HG03196 (cell line): ENCODE results near the gene CTRB1.
A peak's percentile ranks its signal among the peaks of the same experiment; 100 is the strongest.

Experiments used
- ATAC-seq: cut with Tn5 transposase; IDR thresholded peaks from one replicate; pipeline ENCODE4 v1.9.1; 2021; ENCODE audit not compliant: unreplicated experiment

CTRB1 gene

DNA sequence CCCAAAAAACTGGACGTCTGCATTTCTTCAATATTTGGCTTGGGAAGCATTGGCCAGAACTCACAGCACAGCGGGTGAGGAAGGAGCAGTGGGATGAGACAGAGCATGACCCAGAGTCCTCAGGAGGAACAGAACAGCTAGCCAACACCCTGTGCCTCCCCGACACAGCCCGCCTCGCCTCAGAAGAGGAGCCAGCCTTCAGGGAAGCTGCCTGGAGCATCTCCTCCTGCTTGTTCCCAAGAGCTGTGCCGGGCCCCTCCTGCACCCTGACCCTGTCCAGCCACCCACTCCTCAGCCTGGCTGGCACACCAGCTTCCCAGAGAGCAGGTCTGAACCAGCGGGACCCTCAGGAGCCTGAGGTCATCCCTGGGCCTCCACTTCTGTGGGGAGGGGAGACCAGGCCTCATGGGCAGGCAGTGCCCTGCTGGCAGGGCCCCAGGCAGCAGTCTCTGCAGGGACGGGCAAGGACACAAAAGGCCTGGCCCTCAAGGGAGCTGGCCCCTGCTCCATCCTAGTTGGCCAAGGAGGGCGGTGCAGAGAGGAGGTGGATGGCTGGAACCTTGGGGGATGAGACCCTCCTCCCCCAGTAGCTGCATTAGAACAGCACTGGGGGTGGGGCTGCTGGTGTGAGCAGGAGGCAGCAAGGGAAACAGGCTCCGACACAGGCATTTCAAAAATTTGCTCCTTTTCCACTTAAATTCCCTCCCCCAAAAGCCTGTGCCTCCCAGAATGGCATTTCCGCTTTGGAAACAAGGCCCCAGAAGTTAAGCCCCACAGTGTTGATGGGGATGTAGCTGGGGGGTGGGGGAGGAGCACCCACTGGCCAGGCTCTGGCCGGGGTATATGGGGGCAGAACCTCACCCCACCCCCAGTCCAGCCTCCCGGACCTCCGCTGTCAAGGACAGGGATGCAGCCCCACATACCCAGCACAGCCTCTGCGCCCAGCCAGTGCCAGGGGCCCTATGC is 34.4 kb downstream of the CTRB1 start:
- ATAC-seq: no peak

DNA sequence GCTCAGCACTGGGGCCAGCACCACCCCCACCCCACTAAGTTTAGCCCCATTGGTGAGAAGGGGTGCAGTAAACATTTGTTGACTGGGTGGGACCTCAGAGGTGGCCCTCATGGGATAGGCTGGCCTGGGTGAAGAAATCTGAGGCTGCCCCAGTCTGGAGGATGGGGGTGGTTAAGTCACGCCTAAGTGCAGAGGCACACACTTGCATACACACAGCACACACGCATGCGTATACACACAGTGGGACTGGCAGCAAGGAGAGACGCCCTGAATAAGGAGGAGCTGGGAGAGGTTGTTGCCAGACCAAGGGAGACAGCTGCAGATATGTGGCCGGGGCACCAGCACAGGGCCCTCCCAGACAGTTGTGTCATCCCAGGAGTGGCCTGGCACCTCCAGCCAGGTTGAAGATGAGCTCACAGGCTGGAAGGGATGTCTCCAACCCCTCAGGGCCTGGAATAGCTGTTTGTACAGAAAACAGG is 35.6 kb downstream of the CTRB1 start:
- no peak for ATAC-seq

DNA sequence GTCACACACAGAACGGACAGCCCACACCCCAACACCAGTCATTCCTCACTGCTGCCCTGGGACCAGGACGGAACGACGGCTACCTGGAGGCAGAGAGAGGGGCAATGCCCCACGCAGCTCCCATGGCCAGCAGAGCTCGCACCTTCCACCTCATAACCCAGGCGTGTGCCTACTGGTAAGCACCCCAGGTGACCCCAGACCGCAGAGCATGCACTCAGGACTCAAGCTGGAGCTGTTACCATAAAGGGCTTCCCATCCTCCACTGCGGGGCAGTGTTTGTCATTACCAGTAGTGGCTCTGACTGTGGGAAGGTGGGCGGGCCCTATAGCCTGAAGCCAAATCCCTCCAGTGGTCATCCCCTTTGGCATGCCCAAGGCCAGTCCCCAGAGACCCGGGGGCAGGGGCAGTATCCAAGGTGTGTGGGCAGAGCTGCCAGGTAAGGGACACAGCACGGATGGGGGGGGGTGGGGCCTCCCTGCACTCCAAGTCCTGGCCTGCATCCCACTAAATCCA is 37.3 kb downstream of the CTRB1 start:
- ATAC-seq: no peak

DNA sequence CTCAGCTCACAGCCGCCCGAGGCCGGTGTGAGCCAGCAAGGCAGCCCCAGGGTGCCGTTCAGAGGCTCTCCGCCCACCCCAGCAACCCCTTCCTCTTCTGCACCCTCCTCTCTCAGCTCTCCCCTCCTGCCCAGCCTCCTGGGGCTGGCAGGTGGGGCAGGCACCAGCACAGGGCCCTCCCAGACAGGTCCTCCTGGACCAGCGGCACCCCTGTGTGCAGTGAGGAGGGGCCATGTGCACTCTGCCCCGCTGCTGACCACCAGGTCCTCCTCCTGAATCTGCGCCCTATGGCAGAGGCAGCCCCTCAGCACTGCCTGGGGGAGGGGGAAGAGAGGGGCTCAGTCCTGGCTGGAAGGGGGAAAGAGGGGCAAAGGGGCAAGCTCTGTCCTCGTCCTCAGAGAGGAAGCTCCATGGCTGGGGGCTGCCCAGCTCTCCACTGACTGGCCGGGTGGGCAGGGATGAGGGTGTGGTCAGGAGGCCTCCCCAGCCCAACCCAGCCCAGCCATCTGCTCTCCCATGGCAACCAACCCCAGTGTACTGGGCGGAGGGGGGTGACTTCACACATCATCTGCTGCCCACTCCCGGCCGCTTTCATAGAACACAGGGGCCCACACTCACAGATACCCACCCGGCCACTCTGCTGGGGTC is 38.0 kb downstream of the CTRB1 start:
- ATAC-seq: no peak

DNA sequence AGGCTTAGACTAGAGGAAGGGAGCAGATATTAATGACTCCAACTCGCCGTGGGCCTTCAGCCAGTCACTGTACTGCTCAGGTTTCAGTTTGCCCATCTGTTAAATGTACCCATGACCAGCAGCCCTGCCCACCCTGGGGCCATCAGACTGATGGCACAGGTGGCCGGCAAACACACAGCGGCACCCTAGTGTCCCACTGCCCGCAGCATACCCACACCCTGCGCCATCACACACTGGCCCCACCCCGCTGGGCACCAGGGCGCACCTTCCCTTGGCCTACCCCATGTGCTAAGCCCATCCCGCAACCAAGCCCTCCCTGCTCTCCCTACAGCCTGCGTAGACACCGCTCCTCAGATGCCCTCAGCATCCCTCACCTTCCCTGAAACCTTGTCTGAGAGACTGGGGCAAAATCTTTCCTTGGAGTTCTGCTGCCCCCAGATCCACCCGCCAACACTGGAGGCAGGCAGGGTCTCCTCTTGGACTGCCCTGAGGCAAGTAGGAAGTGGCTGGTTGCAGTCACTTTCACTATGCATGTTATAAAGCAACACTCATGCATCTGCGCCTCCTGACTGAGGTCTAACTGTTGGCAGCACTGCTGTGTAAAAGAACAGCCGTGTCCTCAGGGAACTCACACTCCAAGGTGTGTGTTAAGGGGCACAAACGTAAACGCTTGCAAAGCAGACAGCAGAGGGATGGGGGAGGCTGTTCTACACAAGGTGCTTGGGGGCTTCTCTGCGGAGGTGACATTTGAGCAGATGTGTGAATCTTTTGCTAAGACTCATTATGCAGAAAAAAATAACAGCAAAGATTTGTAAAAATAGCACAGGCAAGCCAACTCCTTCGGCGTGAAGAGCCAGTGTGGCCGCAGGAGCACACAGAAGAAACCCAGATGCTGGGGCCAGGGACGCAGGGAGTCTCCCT is 39.4 kb downstream of the CTRB1 start:
- no peak for ATAC-seq

DNA sequence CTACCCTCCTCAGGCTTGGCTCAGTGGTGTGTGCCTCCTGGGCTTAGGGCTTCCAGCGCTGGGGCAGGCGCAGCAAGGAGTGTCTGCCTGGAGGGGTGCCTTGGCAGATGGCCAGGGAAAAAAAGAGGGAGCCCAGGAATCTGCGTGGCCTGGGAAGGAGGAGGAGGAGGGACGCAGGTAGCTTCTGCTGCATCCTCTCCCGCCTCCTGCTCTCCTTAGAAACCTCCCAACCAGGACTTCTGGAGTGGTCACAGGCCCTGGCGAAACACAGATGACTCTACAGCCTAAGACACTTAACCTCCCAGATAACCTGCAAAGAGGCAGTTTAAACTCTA is 40.0 kb downstream of the CTRB1 start:
- no peak for ATAC-seq

DNA sequence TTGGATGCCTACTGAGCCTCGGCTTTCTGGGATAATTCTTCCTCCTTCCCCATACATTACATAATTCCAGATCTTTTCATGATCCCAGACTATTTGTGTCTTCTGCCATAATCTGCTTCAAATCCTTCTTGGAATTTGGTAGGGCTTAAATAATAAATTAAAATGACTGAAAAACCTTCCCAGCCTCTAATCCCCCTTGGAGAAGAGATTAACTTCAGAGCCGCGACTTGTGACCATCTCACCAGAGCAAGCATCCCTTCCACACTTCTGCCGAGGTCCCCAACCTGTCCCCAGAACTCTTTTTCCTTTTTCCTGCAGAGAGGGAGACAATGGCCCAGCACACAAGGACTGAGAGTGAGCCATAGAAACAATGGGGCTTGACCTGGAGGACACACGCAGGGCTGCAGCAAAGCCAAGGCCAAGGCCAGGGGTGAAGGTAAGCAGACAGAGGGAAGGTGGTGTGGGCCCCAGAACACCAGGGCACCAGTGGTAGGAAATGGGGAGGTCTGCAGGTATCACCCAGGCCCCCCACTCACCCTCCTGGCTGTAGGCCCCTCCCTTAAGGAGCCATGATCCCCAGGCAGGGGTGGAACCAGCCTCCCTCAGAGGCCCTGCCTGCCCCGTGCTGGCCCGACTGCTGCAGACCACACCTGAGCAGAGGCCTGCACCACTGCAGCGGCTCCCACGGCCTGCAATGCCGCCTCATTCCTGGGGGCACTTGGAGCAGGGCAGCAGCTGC is 42.2 kb downstream of the CTRB1 start:
- ATAC-seq: no peak

DNA sequence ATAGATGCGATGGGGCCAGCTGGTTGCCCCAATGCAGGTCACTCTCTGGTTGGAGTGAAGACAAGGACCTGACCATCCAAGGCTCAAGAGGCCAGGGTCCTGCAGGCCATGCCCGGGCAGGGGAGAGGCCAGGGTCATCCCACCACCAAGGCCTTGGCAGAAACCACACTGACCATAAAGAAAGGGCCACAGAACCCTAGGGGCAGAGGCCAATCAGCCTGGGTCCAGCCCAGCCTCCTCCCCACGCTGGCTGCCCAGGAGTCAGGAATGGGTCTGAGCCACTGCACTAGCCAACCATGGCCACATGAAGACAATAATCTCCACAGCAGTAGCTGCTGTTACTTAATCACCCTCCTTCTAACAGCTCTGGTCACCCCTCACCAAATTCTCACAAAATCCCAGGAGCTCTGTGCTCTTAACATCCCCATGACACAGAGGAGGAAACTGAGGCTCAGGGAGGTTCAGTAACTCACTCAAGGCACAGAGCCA is 42.8 kb downstream of the CTRB1 start:
- ATAC-seq: no peak

DNA sequence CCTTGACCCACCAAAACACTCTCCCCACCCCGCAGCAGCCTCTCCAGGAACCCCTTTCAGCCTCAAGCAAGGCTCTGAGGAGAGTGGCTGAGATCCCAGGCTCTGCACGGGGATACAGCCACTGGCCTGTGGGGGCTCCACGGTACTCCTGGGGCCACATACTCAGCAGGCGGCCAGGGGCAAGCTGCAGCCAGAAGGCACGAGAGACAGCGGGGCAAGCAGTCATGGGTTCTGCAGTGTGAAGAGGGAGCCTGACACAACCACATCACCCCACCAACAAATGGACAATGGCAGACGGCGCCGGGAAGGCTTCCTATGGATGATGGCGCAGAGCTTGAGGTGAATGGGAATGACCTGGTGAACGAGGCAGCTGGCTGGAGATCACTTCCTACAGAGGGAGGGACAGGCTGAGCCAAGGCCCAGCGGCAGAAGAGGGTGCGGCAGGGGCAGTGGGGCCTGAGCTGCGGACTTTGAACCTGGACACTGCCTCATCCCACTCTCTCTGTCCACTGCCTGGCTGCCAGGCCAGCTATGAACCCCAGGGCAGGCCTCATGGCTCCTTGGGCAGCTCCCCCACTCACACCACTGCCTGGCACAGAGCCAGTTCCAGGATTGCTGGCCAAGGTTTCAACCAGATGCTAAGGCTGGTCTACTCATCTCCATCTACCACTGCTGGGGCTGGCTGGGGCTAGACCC is 43.5 kb downstream of the CTRB1 start:
- no peak for ATAC-seq

DNA sequence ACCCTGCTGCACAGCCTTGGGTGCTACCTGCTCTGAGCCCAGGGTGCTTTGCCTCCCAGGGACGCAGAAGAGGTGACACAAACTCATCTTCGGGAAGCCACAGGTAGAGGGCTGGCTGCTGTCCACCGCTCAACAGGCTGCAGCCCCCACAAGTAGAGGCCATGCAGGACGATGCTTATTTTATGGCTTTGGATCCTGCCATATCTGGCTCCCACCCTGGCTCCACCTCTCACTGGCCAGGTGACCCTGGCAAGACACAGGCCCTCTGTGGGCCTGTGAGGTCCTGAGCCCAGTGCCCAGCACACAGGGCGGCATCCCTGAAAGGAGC is 44.0 kb downstream of the CTRB1 start:
- ATAC-seq: no peak

DNA sequence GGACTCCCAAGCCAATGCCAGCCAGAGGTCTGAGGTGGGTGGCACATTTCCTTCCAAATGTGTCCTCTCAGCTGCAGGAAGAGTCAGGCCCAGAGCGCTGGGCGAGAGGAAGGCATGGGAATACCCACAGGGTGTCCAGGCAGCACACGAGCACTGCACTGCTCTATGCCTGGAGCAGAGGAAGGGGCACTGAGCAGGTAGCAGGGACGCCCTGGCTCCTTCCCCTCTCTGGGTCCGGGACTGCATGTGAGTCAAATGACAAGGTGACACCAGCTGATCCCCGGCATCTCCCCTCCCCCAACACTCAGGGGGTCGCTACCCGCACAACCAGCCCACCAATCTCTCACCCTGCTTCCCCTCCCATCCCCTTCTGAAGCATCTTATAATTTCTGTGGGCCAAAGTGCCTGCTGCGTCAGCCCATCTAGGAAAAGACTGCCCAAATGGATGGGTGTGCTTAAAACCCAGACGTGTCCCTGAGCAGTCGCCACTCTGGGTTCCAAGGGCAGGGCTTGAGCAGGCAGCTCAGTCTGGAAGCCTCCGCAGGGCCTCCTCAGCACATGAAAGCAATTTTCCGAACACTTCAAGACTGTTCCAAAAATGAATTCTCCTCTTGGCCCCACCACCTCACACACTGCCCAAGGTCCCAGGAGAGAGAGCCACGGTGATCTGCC is 44.6 kb downstream of the CTRB1 start:
- no peak for ATAC-seq

DNA sequence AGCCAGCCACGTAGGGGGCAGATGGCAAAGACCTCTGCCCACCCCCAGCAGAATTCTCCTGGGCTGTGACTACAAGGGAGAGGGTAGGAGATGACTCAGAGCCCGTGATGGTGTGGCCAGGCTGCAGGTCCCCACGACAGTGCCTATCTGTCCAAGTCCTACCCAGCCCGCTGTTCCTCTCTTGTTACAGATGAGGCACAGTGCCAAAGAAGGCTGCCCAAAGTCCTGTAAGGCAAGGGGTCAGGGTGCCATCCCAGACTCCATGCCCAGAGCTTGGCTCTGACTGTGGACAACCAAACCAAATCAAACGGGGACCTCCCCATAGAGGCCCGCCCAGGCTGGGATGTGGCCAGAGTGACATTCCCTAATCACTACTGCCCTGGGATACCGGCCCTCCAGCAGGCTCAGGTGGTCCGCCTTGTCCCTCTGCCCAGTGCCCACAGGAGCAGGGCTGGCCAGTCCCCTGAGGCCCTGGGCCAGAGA is 45.2 kb downstream of the CTRB1 start:
- ATAC-seq: no peak

DNA sequence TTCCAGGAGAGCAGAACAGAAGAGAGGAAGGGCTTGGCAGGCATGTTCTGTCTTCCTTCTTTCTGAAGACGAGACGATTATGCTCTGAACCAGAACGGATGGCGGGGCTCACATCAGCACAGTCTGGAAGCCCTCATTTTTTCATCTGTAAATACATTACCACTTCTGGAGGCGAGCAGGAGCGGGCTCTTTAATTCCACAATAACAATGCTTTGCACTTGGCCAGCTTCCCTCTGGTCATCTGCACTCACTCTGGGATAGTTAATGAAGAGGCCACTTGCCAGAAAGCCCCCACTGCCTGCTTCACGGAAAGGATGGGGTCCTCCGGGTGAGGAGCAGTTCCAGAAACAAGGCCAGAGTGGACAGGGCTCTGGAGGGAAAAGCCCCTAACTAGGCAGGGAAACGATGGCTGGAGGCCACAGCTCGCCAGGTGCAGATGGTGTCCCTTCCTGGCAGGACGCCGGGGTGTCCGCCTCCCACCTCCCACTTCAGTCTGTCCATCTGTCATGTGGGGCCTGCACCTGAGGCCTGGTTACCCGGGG is 45.7 kb downstream of the CTRB1 start:
- no peak for ATAC-seq

DNA sequence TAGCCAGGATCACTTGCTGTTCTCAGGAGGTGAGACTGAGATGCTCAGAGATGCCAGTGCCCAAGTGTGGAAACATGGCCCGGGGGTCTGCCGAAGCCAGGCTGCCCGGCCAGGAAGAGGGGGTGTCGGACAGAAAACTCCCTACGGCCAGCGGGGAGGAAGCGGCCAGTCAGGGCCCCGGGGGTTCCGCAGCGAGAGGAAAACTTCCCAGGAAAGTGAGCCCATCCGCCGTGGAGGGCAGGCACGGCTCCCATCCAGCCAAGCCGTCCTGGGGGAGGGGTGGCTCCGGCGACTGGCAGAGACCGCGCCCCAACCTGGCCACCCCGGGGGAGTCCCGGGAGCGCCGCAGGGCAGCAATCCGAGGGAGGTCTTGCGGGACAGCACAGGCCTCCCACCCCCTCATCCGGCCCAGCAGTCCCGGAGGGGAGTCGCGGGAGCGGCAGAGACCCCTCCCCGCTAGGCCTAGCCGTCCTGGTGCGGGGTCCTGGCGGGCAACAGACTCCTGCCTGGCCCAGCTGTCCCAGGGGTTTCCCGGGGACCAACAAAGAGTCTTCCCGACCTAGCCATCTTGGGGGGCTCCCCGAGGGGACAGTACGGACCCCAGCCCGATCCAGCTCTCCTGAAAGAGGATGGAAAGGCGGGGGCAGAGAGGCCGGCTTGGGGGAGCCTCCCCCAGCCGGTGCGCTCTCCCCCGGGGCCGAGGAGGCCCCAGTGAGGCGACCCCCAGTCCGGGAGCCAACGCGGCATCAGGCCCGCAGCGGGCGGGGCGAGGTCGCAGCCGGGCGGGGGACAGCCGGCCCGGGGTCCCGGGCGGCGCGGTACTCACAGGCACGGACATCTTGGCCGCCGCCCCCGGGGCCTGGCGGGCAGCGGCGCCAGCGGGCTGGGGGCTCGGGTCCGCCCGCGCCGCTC is 46.5 kb downstream of the CTRB1 start:
- ATAC-seq: peak; percentile 12

DNA sequence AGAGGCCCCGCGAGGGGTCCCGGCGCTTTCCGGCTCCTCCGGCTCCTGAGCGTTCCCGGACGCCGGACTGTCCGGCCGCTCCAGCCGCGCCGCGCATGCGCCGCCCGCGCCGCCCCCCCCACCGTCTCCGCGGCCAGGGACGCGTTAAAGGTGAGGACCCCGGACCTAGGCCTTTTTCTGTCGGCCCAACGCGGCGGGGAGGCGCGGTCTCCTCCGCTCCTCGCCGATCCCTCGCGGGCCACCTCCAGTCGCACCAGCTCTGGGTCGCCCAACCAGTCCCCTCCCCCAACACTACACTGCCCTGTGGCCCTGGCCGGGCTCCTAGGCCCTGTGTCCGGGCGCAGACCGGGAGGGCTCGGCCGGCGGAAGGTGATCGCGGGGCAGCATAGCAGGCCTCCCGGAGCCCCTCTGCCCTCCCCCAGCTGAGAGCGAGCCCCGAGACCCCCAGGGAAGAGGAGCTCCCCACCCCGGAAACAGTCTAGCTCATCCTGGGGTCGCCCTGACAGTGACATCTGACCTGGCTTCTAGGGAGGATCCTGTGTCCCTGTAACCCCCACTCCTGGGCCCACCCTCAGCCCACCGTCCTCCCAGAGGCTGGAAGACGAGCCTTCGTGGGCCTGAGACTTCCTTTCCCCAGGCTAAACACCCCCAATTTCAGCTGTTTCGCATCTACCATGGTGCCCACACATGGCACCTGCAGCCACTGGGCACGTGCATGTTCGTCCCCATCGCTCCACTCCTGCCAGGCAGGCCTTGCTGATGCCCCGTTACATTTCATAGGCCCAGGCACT is 47.3 kb downstream of the CTRB1 start:
- ATAC-seq: peak; percentile 70

DNA sequence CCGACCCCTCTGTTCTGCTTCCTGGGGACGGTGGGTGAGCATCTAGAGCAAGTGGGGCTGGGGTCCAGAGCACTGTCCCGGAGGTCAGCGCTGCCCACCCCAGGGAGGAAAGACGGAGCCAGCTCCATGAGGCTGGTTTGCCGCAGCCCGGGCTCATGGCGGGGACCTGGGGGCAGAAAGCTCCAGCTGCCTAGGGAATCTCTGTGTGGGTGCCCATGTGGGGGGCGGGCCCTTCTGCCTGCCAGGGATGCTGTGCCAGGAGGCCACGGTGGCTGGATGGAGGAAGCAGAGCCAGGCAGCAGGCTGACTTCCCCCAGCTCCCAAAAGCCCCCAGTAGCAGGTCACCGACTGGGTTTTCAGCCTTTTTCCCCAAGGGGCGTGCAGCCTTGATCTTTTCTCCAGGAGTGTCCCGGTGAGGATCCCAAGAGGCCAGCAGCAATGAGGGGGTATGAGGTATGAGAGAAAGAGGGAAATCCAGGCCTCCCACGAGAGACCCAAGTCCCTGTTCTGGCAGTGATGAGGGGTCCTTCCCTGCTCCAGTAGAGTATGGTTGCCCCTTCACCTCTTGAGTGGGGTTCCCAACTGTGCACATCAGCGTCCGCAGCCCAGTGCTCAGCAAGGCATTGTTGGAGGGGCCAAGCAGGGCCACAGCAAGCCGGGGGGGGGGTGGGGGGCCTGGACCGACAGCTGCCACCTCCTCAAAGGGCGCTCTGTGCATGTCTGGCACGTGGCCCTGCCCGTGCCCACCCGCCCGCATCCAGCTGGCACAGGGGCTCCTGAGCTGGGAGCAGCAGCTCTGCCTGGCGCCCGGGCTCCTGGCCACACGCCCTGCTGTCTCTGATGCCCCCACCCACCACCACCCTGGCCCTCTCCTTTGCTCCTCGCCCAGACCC is 48.2 kb downstream of the CTRB1 start:
- ATAC-seq: no peak
